Mesothelial cell of epicardium (in vitro differentiated cells): ENCODE data around the gene RAVER1. TPM values are rescaled to one million over a fixed set of nuclear protein-coding genes. Genes with fewer than 3 reads are reported as not detected.
"Not testable (repeated sequence)": the region's sequence is repeated elsewhere in the genome, so short reads cannot be mapped to it uniquely, and the experiment has no call there.

Source experiments
- DNase-seq, 2 experiments: peaks; one replicate each; pipeline ENCODE4 v3.0.0; 2021; ENCODE audit warnings: low spot score in 2 of 2; ENCODE audit not compliant: unreplicated experiment in 2 of 2
- H3K27ac Mint-ChIP-seq: 2 replicates; pipeline ENCODE4 v1.8.0; 2021; ENCODE audit warnings: mixed read lengths
- H3K27me3 Mint-ChIP-seq: 2 replicates; pipeline ENCODE4 v1.8.0; 2021; ENCODE audit warnings: low read depth, mixed read lengths
- H3K36me3 Mint-ChIP-seq: 2 replicates; pipeline ENCODE4 v1.8.0; 2021; ENCODE audit warnings: mixed read lengths
- H3K4me1 Mint-ChIP-seq: 2 replicates; pipeline ENCODE4 v1.8.0; 2021; ENCODE audit warnings: mixed read lengths
- H3K4me3 Mint-ChIP-seq: 2 replicates; pipeline ENCODE4 v1.8.0; 2021; ENCODE audit warnings: mild to moderate bottlenecking, moderate library complexity, mixed read lengths
- H3K9me3 Mint-ChIP-seq: 2 replicates; pipeline ENCODE4 v1.8.0; 2021; ENCODE audit warnings: mixed read lengths
- total RNA-seq: library from RNA; stranded (reverse); gene quantifications from 3 replicates; pipeline ENCODE4 v1.2.1, GENCODE V29; 2021
- TF ChIP-seq, protein P1 (sequence below): fragments of 200-600 bp; sonication (generic); IDR thresholded peaks from one replicate; pipeline ENCODE4 v1.5.0; 2021; ENCODE audit warnings: antibody characterized with exemption; ENCODE audit not compliant: unreplicated experiment

The RAVER1 gene
- 51.1 to 55.7 TPM (median 52.4 TPM) in 3 replicates for total RNA-seq

DNA sequence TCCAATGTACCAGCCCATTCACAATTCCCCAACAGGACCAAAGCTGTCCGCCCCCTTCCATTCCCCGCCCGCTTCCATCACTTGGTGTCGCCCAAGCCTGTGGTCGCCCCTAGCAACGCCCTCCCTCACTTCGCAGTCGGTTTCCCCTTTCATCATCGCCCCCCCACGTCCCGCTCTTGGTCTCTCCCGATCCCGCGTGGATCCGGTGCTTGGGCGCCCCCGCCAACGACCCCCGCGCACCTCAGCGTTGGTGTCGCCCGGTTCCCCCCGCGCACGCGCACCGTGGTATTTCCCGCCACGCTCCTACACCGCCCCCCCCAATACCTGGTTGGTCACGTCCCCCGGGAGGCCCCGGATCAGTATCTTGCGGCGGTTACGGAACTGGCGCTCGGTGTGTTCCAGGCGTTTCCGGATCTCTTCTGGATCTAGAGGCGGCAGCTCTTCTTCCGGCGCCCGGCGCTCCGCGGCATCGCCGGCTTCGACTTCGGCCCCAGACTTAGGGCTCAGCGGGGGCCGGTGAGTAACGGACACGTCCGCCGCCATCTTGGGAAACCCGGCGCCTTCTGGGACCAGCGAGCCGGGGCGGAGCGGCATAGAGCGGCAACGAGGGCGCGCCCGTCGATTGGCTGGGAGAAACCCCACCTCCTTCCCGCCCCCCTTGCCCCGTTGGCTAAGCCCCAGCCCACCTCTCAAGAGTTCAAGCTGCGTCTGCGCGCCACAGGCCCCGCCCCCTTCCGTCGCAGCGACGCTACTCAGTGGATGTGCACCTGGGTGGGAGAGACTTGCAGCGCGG, at the start of gene RAVER1:
TSS of gene RAVER1 (minus strand) at position 565 of the 793 bp plus-strand sequence. CDS start at position 543, 22 bp downstream.
- Mint-ChIP-seq H3K4me1 (peaks cover 23% of the 10 kb centered on the region), H3K4me3 (peak within 1 kb of the TSS; percentile 96)

GRCh38 chr19:10383223-10383499, 49.8 kb upstream of the RAVER1 start:
- not testable (repeated sequence) for H3K36me3 Mint-ChIP-seq, H3K9me3 Mint-ChIP-seq, H3K4me3 Mint-ChIP-seq, H3K27ac Mint-ChIP-seq, DNase-seq, H3K27me3 Mint-ChIP-seq
- H3K4me1 Mint-ChIP-seq: peaks cover 18% of the 10 kb centered on the region

More for the DNA sequence above, at the start of gene RAVER1:
- H3K27ac Mint-ChIP-seq: peak within 1 kb of the TSS; percentile 97
- H3K36me3 Mint-ChIP-seq: peaks cover 3% of the 10 kb centered on the region
- DNase-seq: peak; percentile 97
- TF ChIP-seq, protein P1, sequence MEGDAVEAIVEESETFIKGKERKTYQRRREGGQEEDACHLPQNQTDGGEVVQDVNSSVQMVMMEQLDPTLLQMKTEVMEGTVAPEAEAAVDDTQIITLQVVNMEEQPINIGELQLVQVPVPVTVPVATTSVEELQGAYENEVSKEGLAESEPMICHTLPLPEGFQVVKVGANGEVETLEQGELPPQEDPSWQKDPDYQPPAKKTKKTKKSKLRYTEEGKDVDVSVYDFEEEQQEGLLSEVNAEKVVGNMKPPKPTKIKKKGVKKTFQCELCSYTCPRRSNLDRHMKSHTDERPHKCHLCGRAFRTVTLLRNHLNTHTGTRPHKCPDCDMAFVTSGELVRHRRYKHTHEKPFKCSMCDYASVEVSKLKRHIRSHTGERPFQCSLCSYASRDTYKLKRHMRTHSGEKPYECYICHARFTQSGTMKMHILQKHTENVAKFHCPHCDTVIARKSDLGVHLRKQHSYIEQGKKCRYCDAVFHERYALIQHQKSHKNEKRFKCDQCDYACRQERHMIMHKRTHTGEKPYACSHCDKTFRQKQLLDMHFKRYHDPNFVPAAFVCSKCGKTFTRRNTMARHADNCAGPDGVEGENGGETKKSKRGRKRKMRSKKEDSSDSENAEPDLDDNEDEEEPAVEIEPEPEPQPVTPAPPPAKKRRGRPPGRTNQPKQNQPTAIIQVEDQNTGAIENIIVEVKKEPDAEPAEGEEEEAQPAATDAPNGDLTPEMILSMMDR: no peak
- H3K27me3 Mint-ChIP-seq: no peaks in the 10 kb centered on the region
- H3K9me3 Mint-ChIP-seq: no peaks in the 10 kb centered on the region

GRCh38 chr19:10380313-10381102, 47.2 kb upstream of the RAVER1 start, which contains the start of gene TYK2:
Gene TYK2, minus strand, starts transcription at chr19:10380572. Its CDS starts 2,166 bp downstream, at chr19:10378406.
- H3K27me3 Mint-ChIP-seq: peaks cover 2% of the 10 kb centered on the region
- H3K4me1 Mint-ChIP-seq: peaks cover 18% of the 10 kb centered on the region
- peaks cover 7% of the 10 kb centered on the region for H3K36me3 Mint-ChIP-seq
- peak within 1 kb of the TSS; percentile 97 for H3K27ac Mint-ChIP-seq
- TF ChIP-seq, protein P1: no peak
- peak within 1 kb of the TSS; percentile 89 for H3K4me3 Mint-ChIP-seq
- no peaks in the 10 kb centered on the region for H3K9me3 Mint-ChIP-seq
- DNase-seq: peak; percentile 89 to 99

DNA sequence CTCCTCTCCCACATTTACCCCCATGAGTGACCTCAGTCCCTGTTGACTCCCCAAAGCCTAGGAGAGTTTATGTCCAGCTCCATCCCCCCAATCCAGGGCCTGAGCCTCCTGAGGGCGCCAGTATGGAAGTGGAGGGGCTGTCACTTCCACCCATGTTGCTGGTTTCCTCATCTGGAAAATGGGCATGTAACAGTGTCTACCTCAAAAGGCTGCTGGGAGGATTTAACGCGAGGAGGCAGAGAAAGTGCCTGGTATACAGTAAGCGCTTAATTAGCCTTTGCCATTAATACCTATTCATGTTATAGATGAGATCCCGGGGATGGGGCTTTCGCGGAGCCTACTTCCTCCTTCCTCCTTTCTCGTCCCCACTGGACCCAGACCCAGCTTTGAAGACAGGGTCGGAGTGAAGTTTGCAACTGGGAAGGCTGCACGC, 46.6 kb upstream of the RAVER1 start:
- Mint-ChIP-seq H3K36me3 (peaks cover 10% of the 10 kb centered on the region), H3K4me1 (peaks cover 18% of the 10 kb centered on the region), H3K9me3 (no peaks in the 10 kb centered on the region), H3K4me3 (peak overlapping the region; percentile 89), H3K27ac (peak overlapping the region; percentile 97), H3K27me3 (peaks cover 2% of the 10 kb centered on the region)
- TF ChIP-seq, protein P1: no peak
- DNase-seq: no peak

GRCh38 chr19:10378124-10378523, 44.8 kb upstream of the RAVER1 start:
- H3K27me3 Mint-ChIP-seq: no peaks in the 10 kb centered on the region
- no peaks in the 10 kb centered on the region for H3K9me3 Mint-ChIP-seq
- no peak for DNase-seq
- TF ChIP-seq, protein P1: no peak
- H3K4me3 Mint-ChIP-seq: no peak overlapping the region
- H3K27ac Mint-ChIP-seq: no peak overlapping the region
- H3K36me3 Mint-ChIP-seq: peaks cover 14% of the 10 kb centered on the region
- peaks cover 18% of the 10 kb centered on the region for H3K4me1 Mint-ChIP-seq

- Mint-ChIP-seq H3K36me3 (peaks cover 14% of the 10 kb centered on the region), H3K4me1 (peaks cover 18% of the 10 kb centered on the region)
- not testable (repeated sequence) for H3K9me3 Mint-ChIP-seq, H3K27me3 Mint-ChIP-seq, H3K27ac Mint-ChIP-seq, H3K4me3 Mint-ChIP-seq, DNase-seq
These were observed 43.9 kb upstream of the RAVER1 start for GRCh38 chr19:10377140-10377640.
